Measurements from ENCODE around the gene HAAO.

DNA sequence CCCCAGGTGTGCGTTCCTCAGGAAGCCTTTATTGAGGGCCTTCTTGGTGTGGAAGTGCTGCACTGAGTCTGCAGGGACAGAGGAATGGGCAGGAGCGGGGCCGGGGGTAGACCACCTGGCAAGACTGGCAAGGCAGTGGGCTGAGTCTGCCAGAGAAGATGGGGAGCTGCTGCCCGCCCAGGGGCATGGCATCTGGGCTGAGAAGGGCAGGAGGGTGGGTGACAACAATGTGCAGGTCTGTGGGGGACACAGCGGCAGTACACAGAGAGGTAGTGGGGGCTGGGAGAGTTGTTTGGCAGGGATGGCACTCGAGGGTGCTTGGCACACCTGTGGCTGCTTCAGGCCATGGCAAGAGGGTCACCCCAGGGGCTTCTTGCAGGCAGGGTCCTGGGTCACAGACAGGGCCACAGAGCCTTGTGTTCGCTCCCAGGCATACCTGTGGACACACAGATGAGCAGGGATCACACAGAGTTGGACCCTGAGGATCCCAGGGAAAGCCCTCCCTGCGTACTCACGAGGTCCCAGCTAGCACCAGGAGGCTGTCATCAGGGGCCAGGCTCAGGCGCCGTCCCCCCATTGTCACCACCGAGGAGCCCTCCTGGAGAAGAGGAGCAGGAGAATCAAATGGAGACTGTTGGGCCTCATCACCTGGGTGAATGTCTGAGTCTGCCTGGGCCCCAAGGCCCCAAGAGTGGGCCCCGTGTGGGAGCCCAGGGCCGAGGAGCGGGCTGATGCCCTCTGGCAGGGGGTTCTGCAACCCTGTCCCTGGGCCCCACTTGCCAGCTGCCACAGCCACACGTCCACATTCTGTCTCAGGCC lies 25.1 kb downstream of the HAAO start:
- no peak for TF ChIP-seq TAF1 (IDR thresholded peaks at IDR 0.05; ENCODE audit: borderline replicate concordance, insufficient read depth, low read length)
- TF ChIP-seq, protein P1, sequence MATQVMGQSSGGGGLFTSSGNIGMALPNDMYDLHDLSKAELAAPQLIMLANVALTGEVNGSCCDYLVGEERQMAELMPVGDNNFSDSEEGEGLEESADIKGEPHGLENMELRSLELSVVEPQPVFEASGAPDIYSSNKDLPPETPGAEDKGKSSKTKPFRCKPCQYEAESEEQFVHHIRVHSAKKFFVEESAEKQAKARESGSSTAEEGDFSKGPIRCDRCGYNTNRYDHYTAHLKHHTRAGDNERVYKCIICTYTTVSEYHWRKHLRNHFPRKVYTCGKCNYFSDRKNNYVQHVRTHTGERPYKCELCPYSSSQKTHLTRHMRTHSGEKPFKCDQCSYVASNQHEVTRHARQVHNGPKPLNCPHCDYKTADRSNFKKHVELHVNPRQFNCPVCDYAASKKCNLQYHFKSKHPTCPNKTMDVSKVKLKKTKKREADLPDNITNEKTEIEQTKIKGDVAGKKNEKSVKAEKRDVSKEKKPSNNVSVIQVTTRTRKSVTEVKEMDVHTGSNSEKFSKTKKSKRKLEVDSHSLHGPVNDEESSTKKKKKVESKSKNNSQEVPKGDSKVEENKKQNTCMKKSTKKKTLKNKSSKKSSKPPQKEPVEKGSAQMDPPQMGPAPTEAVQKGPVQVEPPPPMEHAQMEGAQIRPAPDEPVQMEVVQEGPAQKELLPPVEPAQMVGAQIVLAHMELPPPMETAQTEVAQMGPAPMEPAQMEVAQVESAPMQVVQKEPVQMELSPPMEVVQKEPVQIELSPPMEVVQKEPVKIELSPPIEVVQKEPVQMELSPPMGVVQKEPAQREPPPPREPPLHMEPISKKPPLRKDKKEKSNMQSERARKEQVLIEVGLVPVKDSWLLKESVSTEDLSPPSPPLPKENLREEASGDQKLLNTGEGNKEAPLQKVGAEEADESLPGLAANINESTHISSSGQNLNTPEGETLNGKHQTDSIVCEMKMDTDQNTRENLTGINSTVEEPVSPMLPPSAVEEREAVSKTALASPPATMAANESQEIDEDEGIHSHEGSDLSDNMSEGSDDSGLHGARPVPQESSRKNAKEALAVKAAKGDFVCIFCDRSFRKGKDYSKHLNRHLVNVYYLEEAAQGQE (IDR thresholded peaks at IDR 0.05; ENCODE audit: insufficient read depth in 1 of 2, low read depth in 2 of 2, low read length in 2 of 2), result no peak
- no peak for TF ChIP-seq POLR2AphosphoS5 (IDR thresholded peaks at IDR 0.05; ENCODE audit: low read depth, low read length)
- no peak for TF ChIP-seq SIN3A (IDR thresholded peaks at IDR 0.05; ENCODE audit: borderline replicate concordance, insufficient read depth, low read length)

Data from PFSK-1 (cell line).